ENCODE data around the gene KCNJ4. TPM values are rescaled to one million over a fixed set of nuclear protein-coding genes. Genes with fewer than 3 reads are reported as not detected.

The KCNJ4 gene
- polyA plus RNA-seq, 4 donors = 0.06 to 2.1 TPM; not detected in 2

DNA sequence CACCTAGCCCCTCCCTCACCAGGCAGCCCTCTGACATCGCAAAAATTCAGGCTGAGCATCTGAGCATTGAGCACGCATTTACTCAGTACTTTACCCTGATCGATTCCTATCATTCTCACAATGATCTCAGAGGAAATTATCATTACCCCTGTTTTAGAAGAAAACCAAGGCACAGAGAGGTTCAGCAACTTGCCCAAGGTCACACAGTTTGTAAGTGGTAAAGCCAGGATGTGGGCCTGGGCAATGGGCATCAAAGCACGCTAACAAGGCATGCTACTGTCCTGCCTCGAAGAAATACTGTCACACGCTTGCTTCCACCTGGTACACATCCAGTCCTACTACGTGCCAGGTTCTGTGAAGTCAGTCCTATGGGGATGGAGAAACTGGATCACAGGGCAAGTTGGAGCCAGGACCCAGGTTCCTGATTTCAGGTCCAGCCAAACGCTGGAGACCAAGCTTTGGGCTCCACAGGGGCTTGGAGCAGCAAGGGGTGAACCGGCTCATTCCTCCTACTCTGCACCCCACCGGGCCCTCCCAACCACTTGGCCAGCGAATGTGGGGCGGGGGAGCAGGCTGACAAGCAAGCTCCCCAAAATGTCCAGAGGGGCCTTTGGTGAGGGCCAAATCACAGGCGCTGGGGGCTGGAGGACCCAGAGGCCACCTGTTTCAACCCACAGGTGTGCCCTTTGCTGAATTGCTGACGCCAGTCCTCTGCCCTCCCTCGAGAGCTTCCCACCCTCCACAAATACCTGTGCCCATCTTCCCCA is 18.2 kb downstream of the KCNJ4 start:
- WGBS, 3 donors = 89 to 91% (median 89%) methylated on average over 15 of the region's 15 CpGs
- H3K4me3 ChIP-seq (ENCODE audit: low read depth in 1 of 3, low read length in 3 of 3) = no peak overlapping the region
- no peaks in the 10 kb centered on the region for H3K9me3 ChIP-seq (ENCODE audit: control insufficient read depth in 2 of 2, insufficient read depth in 1 of 2, low read depth in 1 of 2, low read length in 1 of 2)
- H3K27me3 ChIP-seq (ENCODE audit: control insufficient read depth in 3 of 3, insufficient read depth in 3 of 3, low read length in 3 of 3) = peaks cover 0 to 7% (median 2%) of the 10 kb centered on the region in 3 donors
- FAIRE-seq = no peak
- no peaks in the 10 kb centered on the region for H3K36me3 ChIP-seq (ENCODE audit: control insufficient read depth in 3 of 3, insufficient read depth in 2 of 3, low read depth in 1 of 3, low read length in 3 of 3)
- no peaks in the 10 kb centered on the region for H3K4me1 ChIP-seq (ENCODE audit: control insufficient read depth in 3 of 3, insufficient read depth in 2 of 3, low read depth in 1 of 3, low read length in 2 of 3)
- no peak overlapping the region for H3K27ac ChIP-seq (ENCODE audit: low read depth in 1 of 3, low read length in 2 of 3)
- no peak for DNase-seq

DNA sequence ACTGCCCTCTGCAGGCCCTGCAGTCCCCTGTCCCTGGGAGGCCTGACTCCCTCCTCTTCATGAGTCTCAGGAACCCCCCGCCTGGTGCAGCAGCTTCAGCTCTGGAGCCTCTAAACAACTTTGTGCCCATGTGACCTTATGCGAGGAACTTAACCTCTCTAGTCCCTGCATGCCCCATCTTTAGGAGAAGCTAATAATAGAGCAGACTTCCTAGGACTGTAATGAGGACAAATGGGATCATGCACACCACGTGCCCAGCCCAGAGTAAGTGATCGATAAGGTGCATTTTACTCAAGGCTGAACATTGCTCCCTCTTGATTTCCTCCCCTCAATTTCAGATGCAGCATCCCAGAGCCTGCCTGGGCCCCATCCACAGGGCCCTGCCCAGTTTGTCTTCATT is 19.0 kb downstream of the KCNJ4 start:
- Histone ChIP-seq H3K4me3 (ENCODE audit: low read depth in 1 of 3, low read length in 3 of 3) (no peak overlapping the region), H3K4me1 (ENCODE audit: control insufficient read depth in 3 of 3, insufficient read depth in 2 of 3, low read depth in 1 of 3, low read length in 2 of 3) (no peaks in the 10 kb centered on the region), H3K9me3 (ENCODE audit: control insufficient read depth in 2 of 2, insufficient read depth in 1 of 2, low read depth in 1 of 2, low read length in 1 of 2) (no peaks in the 10 kb centered on the region), H3K36me3 (ENCODE audit: control insufficient read depth in 3 of 3, insufficient read depth in 2 of 3, low read depth in 1 of 3, low read length in 3 of 3) (no peaks in the 10 kb centered on the region), H3K27me3 (ENCODE audit: control insufficient read depth in 3 of 3, insufficient read depth in 3 of 3, low read length in 3 of 3) (peaks cover 0 to 3% (median 2%) of the 10 kb centered on the region in 3 donors), H3K27ac (ENCODE audit: low read depth in 1 of 3, low read length in 2 of 3) (no peak overlapping the region)
- DNase-seq = no peak
- no peak for FAIRE-seq
- 34 to 59% (median 55%) methylated on average over 4 of the region's 4 CpGs for WGBS, 3 donors

DNA sequence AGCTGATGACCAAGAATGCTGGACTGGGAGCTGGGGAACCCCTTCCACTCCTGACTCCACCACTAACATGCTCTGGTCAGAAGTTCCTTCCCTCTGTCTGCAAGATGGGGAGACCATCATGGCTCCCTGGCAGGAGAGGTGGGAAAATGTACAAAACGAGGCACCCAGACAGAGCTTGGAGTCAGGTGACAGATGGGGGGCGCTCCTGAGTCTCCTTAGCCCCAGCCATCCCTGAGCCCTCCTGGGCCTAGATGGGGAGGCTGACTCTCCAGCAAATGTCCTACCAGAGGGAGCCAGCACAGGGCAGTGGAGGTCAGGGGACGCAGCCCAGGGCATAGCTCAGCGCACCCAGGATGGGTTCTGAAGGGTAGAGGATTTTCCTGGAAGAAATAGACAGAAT is 20.0 kb downstream of the KCNJ4 start:
- WGBS, 3 donors = 74 to 83% (median 75%) methylated on average over 4 of the region's 4 CpGs
- H3K9me3 ChIP-seq (ENCODE audit: control insufficient read depth in 2 of 2, insufficient read depth in 1 of 2, low read depth in 1 of 2, low read length in 1 of 2) = no peaks in the 10 kb centered on the region
- DNase-seq = no peak
- no peaks in the 10 kb centered on the region for H3K4me1 ChIP-seq (ENCODE audit: control insufficient read depth in 3 of 3, insufficient read depth in 2 of 3, low read depth in 1 of 3, low read length in 2 of 3)
- H3K36me3 ChIP-seq (ENCODE audit: control insufficient read depth in 3 of 3, insufficient read depth in 2 of 3, low read depth in 1 of 3, low read length in 3 of 3) = no peaks in the 10 kb centered on the region
- no peak overlapping the region for H3K4me3 ChIP-seq (ENCODE audit: low read depth in 1 of 3, low read length in 3 of 3)
- FAIRE-seq = no peak
- H3K27me3 ChIP-seq (ENCODE audit: control insufficient read depth in 3 of 3, insufficient read depth in 3 of 3, low read length in 3 of 3) = no peaks in the 10 kb centered on the region
- H3K27ac ChIP-seq (ENCODE audit: low read depth in 1 of 3, low read length in 2 of 3) = no peak overlapping the region

DNA sequence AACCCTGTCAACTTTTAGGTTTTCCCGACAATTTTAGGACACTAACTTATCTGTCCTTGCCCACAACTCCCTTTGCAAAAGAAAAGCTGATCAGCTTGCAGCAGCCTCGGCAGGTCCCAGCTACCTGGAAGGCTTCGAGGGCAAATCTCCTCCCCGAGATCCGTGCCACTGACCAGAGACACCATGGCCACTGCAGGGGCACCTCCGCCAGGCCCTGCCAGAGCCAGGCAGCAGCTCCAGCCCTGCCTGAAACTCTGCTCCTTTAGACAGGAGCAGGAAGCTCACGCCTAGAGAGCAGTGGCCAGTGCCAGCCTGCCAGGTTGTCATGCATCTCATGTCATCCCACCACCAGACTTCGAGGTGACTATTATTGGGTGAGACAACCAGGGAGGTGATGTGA is 21.1 kb downstream of the KCNJ4 start:
- H3K27ac ChIP-seq (ENCODE audit: low read depth in 1 of 3, low read length in 2 of 3) = no peak overlapping the region
- H3K36me3 ChIP-seq (ENCODE audit: control insufficient read depth in 3 of 3, insufficient read depth in 2 of 3, low read depth in 1 of 3, low read length in 3 of 3) = no peaks in the 10 kb centered on the region
- no peaks in the 10 kb centered on the region for H3K4me1 ChIP-seq (ENCODE audit: control insufficient read depth in 3 of 3, insufficient read depth in 2 of 3, low read depth in 1 of 3, low read length in 2 of 3)
- FAIRE-seq (no peak), DNase-seq (no peak)
- H3K9me3 ChIP-seq (ENCODE audit: control insufficient read depth in 2 of 2, insufficient read depth in 1 of 2, low read depth in 1 of 2, low read length in 1 of 2) = no peaks in the 10 kb centered on the region
- WGBS, 3 donors = 63 to 84% (median 66%) methylated on average over 8 of the region's 8 CpGs
- H3K4me3 ChIP-seq (ENCODE audit: low read depth in 1 of 3, low read length in 3 of 3) = no peak overlapping the region
- no peaks in the 10 kb centered on the region for H3K27me3 ChIP-seq (ENCODE audit: control insufficient read depth in 3 of 3, insufficient read depth in 3 of 3, low read length in 3 of 3)

DNA sequence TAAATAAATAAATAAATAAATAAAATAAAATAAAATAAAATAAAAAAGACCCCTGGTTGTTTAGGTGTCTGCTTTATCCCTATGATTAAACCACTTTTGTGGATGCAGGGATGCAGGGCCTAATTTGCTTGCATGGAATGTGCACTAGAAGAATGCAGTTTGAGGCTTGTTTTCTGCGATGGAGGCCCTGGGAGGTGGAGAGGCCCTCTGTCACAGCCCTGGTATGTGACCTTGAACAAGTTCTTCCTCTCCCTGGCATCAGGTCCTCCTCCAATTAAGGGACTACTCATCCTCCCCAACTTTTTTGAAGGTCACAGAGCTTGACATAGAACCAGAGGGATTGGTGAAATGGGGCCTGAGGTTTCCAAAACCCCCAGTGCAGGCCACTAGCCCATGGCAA is 22.7 kb downstream of the KCNJ4 start:
- Histone ChIP-seq H3K4me1 (ENCODE audit: control insufficient read depth in 3 of 3, insufficient read depth in 2 of 3, low read depth in 1 of 3, low read length in 2 of 3) (no peaks in the 10 kb centered on the region), H3K27ac (ENCODE audit: low read depth in 1 of 3, low read length in 2 of 3) (no peak overlapping the region), H3K4me3 (ENCODE audit: low read depth in 1 of 3, low read length in 3 of 3) (no peak overlapping the region), H3K27me3 (ENCODE audit: control insufficient read depth in 3 of 3, insufficient read depth in 3 of 3, low read length in 3 of 3) (no peaks in the 10 kb centered on the region), H3K36me3 (ENCODE audit: control insufficient read depth in 3 of 3, insufficient read depth in 2 of 3, low read depth in 1 of 3, low read length in 3 of 3) (no peaks in the 10 kb centered on the region), H3K9me3 (ENCODE audit: control insufficient read depth in 2 of 2, insufficient read depth in 1 of 2, low read depth in 1 of 2, low read length in 1 of 2) (no peaks in the 10 kb centered on the region)
- FAIRE-seq (no peak), DNase-seq (no peak)
- 94 to 100% (median 95%) methylated on average over 1 of the region's 1 CpG for WGBS, 3 donors

DNA sequence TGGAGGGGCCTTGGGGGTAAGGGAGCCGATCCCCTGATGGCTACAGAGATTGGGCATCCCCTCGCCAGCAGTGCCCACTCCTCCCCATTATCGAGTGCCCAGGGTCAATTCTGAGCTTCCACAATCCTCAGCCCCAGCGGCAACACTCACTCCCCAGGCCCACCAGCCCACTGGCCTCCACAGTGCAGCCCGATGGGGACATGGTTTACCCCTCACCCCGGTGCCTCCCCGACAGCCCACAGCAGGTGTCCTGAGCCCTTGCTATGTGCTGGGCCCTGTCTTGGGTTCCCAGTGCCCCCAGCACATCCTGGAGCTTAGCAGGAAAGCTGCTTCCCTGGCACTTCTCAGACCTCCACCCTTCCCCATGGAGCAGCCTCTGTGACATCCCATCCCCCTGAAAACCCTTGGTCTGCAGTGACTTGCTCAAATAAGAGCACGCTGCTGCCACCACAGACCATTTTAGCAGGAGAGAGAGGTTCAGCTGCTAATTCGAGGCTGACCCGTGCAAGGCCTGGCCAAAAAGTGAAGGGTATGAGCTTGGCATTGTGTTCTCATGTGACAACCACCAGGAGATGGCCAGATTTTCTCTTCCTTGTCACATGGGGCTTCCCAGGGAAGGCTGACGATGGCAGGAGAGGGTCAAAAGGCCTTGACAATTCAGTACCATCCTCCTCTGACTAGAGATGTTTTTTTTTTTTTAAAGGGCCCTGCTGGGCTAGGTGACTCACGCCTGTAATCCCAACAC is 23.6 kb downstream of the KCNJ4 start:
- Histone ChIP-seq H3K4me1 (ENCODE audit: control insufficient read depth in 3 of 3, insufficient read depth in 2 of 3, low read depth in 1 of 3, low read length in 2 of 3) (no peaks in the 10 kb centered on the region), H3K27me3 (ENCODE audit: control insufficient read depth in 3 of 3, insufficient read depth in 3 of 3, low read length in 3 of 3) (no peaks in the 10 kb centered on the region), H3K27ac (ENCODE audit: low read depth in 1 of 3, low read length in 2 of 3) (no peak overlapping the region), H3K4me3 (ENCODE audit: low read depth in 1 of 3, low read length in 3 of 3) (no peak overlapping the region), H3K36me3 (ENCODE audit: control insufficient read depth in 3 of 3, insufficient read depth in 2 of 3, low read depth in 1 of 3, low read length in 3 of 3) (no peaks in the 10 kb centered on the region), H3K9me3 (ENCODE audit: control insufficient read depth in 2 of 2, insufficient read depth in 1 of 2, low read depth in 1 of 2, low read length in 1 of 2) (no peaks in the 10 kb centered on the region)
- FAIRE-seq = no peak
- no peak for DNase-seq
- 86 to 91% (median 90%) methylated on average over 11 to 12 of the region's 12 CpGs for WGBS, 3 donors

DNA sequence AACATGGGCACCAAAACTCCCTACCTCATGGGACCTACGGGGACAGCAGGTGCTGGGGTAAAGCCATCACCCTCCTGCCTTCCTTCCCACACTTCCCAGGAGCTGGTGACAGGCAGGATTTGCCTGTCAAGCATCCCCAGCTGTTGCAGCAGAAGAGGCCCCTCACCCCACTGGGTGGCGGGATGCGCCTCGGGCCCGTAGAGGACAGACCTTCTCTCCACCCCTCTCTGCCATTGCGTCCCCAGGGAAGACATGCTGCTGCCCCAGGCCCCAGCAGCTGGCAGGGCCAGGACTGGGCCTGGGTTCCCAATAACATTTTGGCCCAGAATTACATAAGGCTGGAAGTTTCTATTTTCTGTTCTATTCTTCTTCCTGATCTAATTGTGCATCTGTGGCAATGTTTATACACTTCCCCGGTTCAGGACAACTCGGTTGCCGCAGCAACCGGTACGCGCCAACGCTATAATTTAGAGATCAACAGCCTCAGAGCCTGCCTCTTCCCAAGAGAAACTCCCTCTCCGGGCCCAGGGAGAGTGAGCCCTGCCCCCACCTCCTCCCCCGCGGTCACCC is 25.4 kb downstream of the KCNJ4 start:
- DNase-seq = peak in 1 of 2 donors; percentile 42
- Histone ChIP-seq H3K27ac (ENCODE audit: low read depth in 1 of 3, low read length in 2 of 3) (no peak overlapping the region), H3K4me1 (ENCODE audit: control insufficient read depth in 3 of 3, insufficient read depth in 2 of 3, low read depth in 1 of 3, low read length in 2 of 3) (peaks cover 0 to 9% (median 0%) of the 10 kb centered on the region in 3 donors), H3K27me3 (ENCODE audit: control insufficient read depth in 3 of 3, insufficient read depth in 3 of 3, low read length in 3 of 3) (no peaks in the 10 kb centered on the region), H3K9me3 (ENCODE audit: control insufficient read depth in 2 of 2, insufficient read depth in 1 of 2, low read depth in 1 of 2, low read length in 1 of 2) (no peaks in the 10 kb centered on the region), H3K36me3 (ENCODE audit: control insufficient read depth in 3 of 3, insufficient read depth in 2 of 3, low read depth in 1 of 3, low read length in 3 of 3) (no peaks in the 10 kb centered on the region), H3K4me3 (ENCODE audit: low read depth in 1 of 3, low read length in 3 of 3) (no peak overlapping the region)
- 51 to 75% (median 69%) methylated on average over 16 of the region's 16 CpGs for WGBS, 3 donors
- FAIRE-seq = no peak

DNA sequence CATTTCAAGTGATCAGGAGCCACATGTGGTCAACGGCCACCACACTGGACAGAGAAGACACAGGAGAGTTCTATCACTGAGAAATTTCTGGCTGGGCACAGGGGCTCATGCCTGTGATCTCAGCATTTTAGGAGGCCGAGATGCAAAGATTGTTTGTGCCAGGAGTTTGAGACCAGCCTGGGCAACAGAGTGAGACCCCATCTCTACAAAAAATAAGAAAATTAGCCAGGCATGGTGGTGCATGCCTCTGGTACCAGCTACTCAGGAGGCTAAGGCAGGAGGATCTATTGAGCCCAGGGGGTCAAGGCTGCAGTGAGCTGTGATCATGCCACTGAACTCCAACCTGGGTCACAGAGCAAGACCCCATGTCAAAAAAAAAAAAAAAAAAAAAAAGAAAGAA is 26.3 kb downstream of the KCNJ4 start:
- peaks cover 0 to 16% (median 2%) of the 10 kb centered on the region in 3 donors for H3K4me1 ChIP-seq (ENCODE audit: control insufficient read depth in 3 of 3, insufficient read depth in 2 of 3, low read depth in 1 of 3, low read length in 2 of 3)
- no peak for DNase-seq
- no peaks in the 10 kb centered on the region for H3K36me3 ChIP-seq (ENCODE audit: control insufficient read depth in 3 of 3, insufficient read depth in 2 of 3, low read depth in 1 of 3, low read length in 3 of 3)
- H3K9me3 ChIP-seq (ENCODE audit: control insufficient read depth in 2 of 2, insufficient read depth in 1 of 2, low read depth in 1 of 2, low read length in 1 of 2) = no peaks in the 10 kb centered on the region
- no peak overlapping the region for H3K4me3 ChIP-seq (ENCODE audit: low read depth in 1 of 3, low read length in 3 of 3)
- H3K27ac ChIP-seq (ENCODE audit: low read depth in 1 of 3, low read length in 2 of 3) = no peak overlapping the region
- no peak for FAIRE-seq
- 69 to 87% (median 85%) methylated on average over 2 of the region's 2 CpGs for WGBS, 3 donors
- no peaks in the 10 kb centered on the region for H3K27me3 ChIP-seq (ENCODE audit: control insufficient read depth in 3 of 3, insufficient read depth in 3 of 3, low read length in 3 of 3)

All from small intestine (tissue), 7 donors.